ENCODE measurements around the gene CCNB2.
A peak's percentile ranks its signal among the peaks of the same experiment; 100 is the strongest.
"Not testable (repeated sequence)": the region's sequence is repeated elsewhere in the genome, so short reads cannot be mapped to it uniquely, and the experiment has no call there.

The CCNB2 gene

GRCh38 chr15:59131969-59132562 lies 27.1 kb downstream of the CCNB2 start:
- no peak for FAIRE-seq
- no peak for DNase-seq (ENCODE audit: insufficient read length, low spot score)

GRCh38 chr15:59133929-59134427 lies 29.0 kb downstream of the CCNB2 start:
- FAIRE-seq: no peak
- DNase-seq (ENCODE audit: insufficient read length, low spot score): no peak

GRCh38 chr15:59137566-59137965 lies 32.6 kb downstream of the CCNB2 start:
- FAIRE-seq (no peak), DNase-seq (ENCODE audit: insufficient read length, low spot score) (no peak)

- FAIRE-seq (no peak), DNase-seq (ENCODE audit: insufficient read length, low spot score) (peak; percentile 35)
Observed at GRCh38 chr15:59138243-59138642, 33.3 kb downstream of the CCNB2 start.

- no peak for FAIRE-seq
- DNase-seq (ENCODE audit: insufficient read length, low spot score): no peak
Observed at GRCh38 chr15:59140422-59141226, 35.7 kb downstream of the CCNB2 start.

GRCh38 chr15:59143281-59143680 lies 38.3 kb downstream of the CCNB2 start:
- FAIRE-seq (no peak), DNase-seq (ENCODE audit: insufficient read length, low spot score) (no peak)

- not testable (repeated sequence) for FAIRE-seq; DNase-seq (ENCODE audit: insufficient read length, low spot score)
Observed at GRCh38 chr15:59144594-59144993, 39.6 kb downstream of the CCNB2 start.

GRCh38 chr15:59147666-59148065 lies 42.7 kb downstream of the CCNB2 start:
- FAIRE-seq: no peak
- no peak for DNase-seq (ENCODE audit: insufficient read length, low spot score)

GRCh38 chr15:59148153-59148833 lies 43.3 kb downstream of the CCNB2 start:
- FAIRE-seq: no peak

GRCh38 chr15:59150185-59150584 lies 45.2 kb downstream of the CCNB2 start:
- no peak for FAIRE-seq
- DNase-seq (ENCODE audit: insufficient read length, low spot score): no peak

More at GRCh38 chr15:59148153-59148833, 43.3 kb downstream of the CCNB2 start:
- DNase-seq (ENCODE audit: insufficient read length, low spot score): no peak

GRCh38 chr15:59152694-59153450 lies 47.9 kb downstream of the CCNB2 start:
- FAIRE-seq (no peak), DNase-seq (ENCODE audit: insufficient read length, low spot score) (no peak)

GRCh38 chr15:59153466-59153865 lies 48.5 kb downstream of the CCNB2 start:
- DNase-seq (ENCODE audit: insufficient read length, low spot score) (no peak), FAIRE-seq (no peak)

GRCh38 chr15:59154243-59154642 lies 49.3 kb downstream of the CCNB2 start:
- no peak for FAIRE-seq
- DNase-seq (ENCODE audit: insufficient read length, low spot score): no peak

- DNase-seq (ENCODE audit: insufficient read length, low spot score): no peak
- no peak for FAIRE-seq
Observed at GRCh38 chr15:59155431-59155830, 50.5 kb downstream of the CCNB2 start.

- no peak for FAIRE-seq
- no peak for DNase-seq (ENCODE audit: insufficient read length, low spot score)
Observed at GRCh38 chr15:59157396-59157795, 52.5 kb downstream of the CCNB2 start.

- FAIRE-seq (no peak), DNase-seq (ENCODE audit: insufficient read length, low spot score) (no peak)
Observed at GRCh38 chr15:59157840-59158700, 53.1 kb downstream of the CCNB2 start.

- no peak for DNase-seq (ENCODE audit: insufficient read length, low spot score)
- FAIRE-seq: no peak
Observed at GRCh38 chr15:59158701-59159034, 53.7 kb downstream of the CCNB2 start.

- no peak for DNase-seq (ENCODE audit: insufficient read length, low spot score)
- no peak for FAIRE-seq
Observed at GRCh38 chr15:59159210-59159609, 54.3 kb downstream of the CCNB2 start.

GRCh38 chr15:59160880-59161593 lies 56.1 kb downstream of the CCNB2 start:
- FAIRE-seq (no peak), DNase-seq (ENCODE audit: insufficient read length, low spot score) (no peak)
